GM12875 (cell line): Measurements from ENCODE around the gene CERS6.
"Not testable (repeated sequence)": the region's sequence is repeated elsewhere in the genome, so short reads cannot be mapped to it uniquely, and the experiment has no call there.

Source experiments
- H3K4me3 ChIP-seq: one replicate; pipeline ENCODE4 v1.5.1; 2011; ENCODE audit warnings: low read depth, low read length, control low read depth
- CTCF ChIP-seq: IDR thresholded peaks from 2 replicates; pipeline ENCODE4 v1.5.1; 2011; ENCODE audit warnings: low read depth, mild to moderate bottlenecking, control low read depth, inconsistent platforms, low read length, moderate library complexity, borderline replicate concordance; ENCODE audit not compliant: insufficient read depth

CERS6 gene

GRCh38 chr2:168501466-168502065 lies 45.5 kb downstream of the CERS6 start:
- TF ChIP-seq CTCF = no peak
- no peak overlapping the region for H3K4me3 ChIP-seq

- H3K4me3 ChIP-seq = not testable (repeated sequence)
Measured at GRCh38 chr2:168502852-168503251, 46.8 kb downstream of the CERS6 start.

GRCh38 chr2:168503901-168504300 lies 47.8 kb downstream of the CERS6 start:
- H3K4me3 ChIP-seq = no peak overlapping the region
- no peak for TF ChIP-seq CTCF

- no peak overlapping the region for H3K4me3 ChIP-seq
- TF ChIP-seq CTCF = no peak
Measured at GRCh38 chr2:168504323-168504722, 48.3 kb downstream of the CERS6 start.

GRCh38 chr2:168510125-168510756 lies 54.2 kb downstream of the CERS6 start:
- TF ChIP-seq CTCF = no peak

GRCh38 chr2:168514692-168515091 lies 58.6 kb downstream of the CERS6 start:
- no peak for TF ChIP-seq CTCF
- H3K4me3 ChIP-seq = no peak overlapping the region

More at GRCh38 chr2:168510125-168510756, 54.2 kb downstream of the CERS6 start:
- no peak overlapping the region for H3K4me3 ChIP-seq

GRCh38 chr2:168515502-168515901 lies 59.4 kb downstream of the CERS6 start:
- no peak overlapping the region for H3K4me3 ChIP-seq
- no peak for TF ChIP-seq CTCF
